GM12873 (cell line): ENCODE data around the gene GRN.

ENCODE experiments used
- CTCF ChIP-seq: IDR thresholded peaks from 2 replicates; pipeline ENCODE4 v1.5.1; 2012; ENCODE audit warnings: low read depth, mild to moderate bottlenecking, moderate library complexity, low read length, control low read depth; ENCODE audit not compliant: insufficient read depth; ENCODE audit errors: missing control alignments

Gene GRN

GRCh38 chr17:44389281-44389680 is 44.2 kb downstream of the GRN start, which contains the start of gene ITGA2B:
ITGA2B (minus strand) TSS chr17:44389649; CDS start chr17:44389473, 176 bp downstream.
- TF ChIP-seq CTCF = no peak

GRCh38 chr17:44389723-44390202 is 44.7 kb downstream of the GRN start:
- TF ChIP-seq CTCF = no peak

GRCh38 chr17:44390250-44390870 is 45.3 kb downstream of the GRN start:
- TF ChIP-seq CTCF = no peak

- no peak for TF ChIP-seq CTCF
These were observed 49.7 kb downstream of the GRN start for GRCh38 chr17:44394833-44395232.

GRCh38 chr17:44396946-44397345 is 51.8 kb downstream of the GRN start:
- TF ChIP-seq CTCF = no peak

GRCh38 chr17:44397479-44398440 is 52.7 kb downstream of the GRN start:
- no peak for TF ChIP-seq CTCF
